Smooth muscle cell (in vitro differentiated cells): Measurements from ENCODE around the gene ANXA2. TPM values are rescaled to one million over a fixed set of nuclear protein-coding genes. Genes with fewer than 3 reads are reported as not detected.
A peak's percentile ranks its signal among the peaks of the same experiment; 100 is the strongest.

Source experiments
- DNase-seq: peaks from one replicate; lab custom pipeline; 2025; ENCODE audit not compliant: unreplicated experiment; lab: John Stamatoyannopoulos, UW
- H2AFZ ChIP-seq: fragments of 200-600 bp; sonication (generic); 2 replicates; pipeline ENCODE4 v1.6.0; 2016; ENCODE audit warnings: antibody characterized with exemption, low read depth, mild to moderate bottlenecking
- H3F3A ChIP-seq: fragments of 200-600 bp; sonication (generic); 2 replicates; pipeline ENCODE4 v1.6.0; 2017; ENCODE audit warnings: antibody characterized with exemption, low read depth
- H3K27ac ChIP-seq: fragments of 200-600 bp; sonication (generic); 2 replicates; pipeline ENCODE4 v1.5.1; 2016; ENCODE audit warnings: low read depth, mild to moderate bottlenecking
- H3K27me3 ChIP-seq: fragments of 200-600 bp; sonication (generic); 2 replicates; pipeline ENCODE4 v1.6.1; 2016; ENCODE audit warnings: low read depth, mild to moderate bottlenecking
- H3K36me3 ChIP-seq: fragments of 200-600 bp; sonication (generic); 2 replicates; pipeline ENCODE4 v1.5.1; 2016; ENCODE audit warnings: low read depth
- H3K4me1 ChIP-seq: fragments of 200-600 bp; sonication (generic); 2 replicates; pipeline ENCODE4 v1.5.1; 2016; ENCODE audit warnings: low read depth
- H3K4me2 ChIP-seq: fragments of 200-600 bp; sonication (generic); 2 replicates; pipeline ENCODE4 v1.6.0; 2016; ENCODE audit warnings: mild to moderate bottlenecking
- H3K4me3 ChIP-seq: fragments of 200-600 bp; sonication (generic); 2 replicates; pipeline ENCODE4 v1.5.1; 2016; ENCODE audit warnings: mild to moderate bottlenecking
- H3K79me2 ChIP-seq: fragments of 200-600 bp; sonication (generic); 2 replicates; pipeline ENCODE4 v1.6.0; 2016; ENCODE audit warnings: low read depth, mild to moderate bottlenecking
- H3K9ac ChIP-seq: fragments of 200-600 bp; sonication (generic); 2 replicates; pipeline ENCODE4 v1.6.0; 2016; ENCODE audit warnings: low read depth
- H3K9me3 ChIP-seq: fragments of 200-600 bp; sonication (generic); replicated peaks from 2 replicates; pipeline ENCODE4 v1.5.1; 2016; ENCODE audit warnings: low read depth
- H4K20me1 ChIP-seq: fragments of 200-600 bp; sonication (generic); 2 replicates; pipeline ENCODE4 v1.6.0; 2016; ENCODE audit warnings: low read depth
- CTCF ChIP-seq: fragments of 200-600 bp; sonication (generic); IDR thresholded peaks from 2 replicates; pipeline ENCODE4 v1.5.1; 2017; ENCODE audit warnings: borderline replicate concordance, mild to moderate bottlenecking, antibody characterized with exemption; ENCODE audit not compliant: insufficient read depth, poor library complexity, severe bottlenecking
- WGBS: methylation state at CpG from one replicate; pipeline ENCODE4 v1.1.7; 2016; ENCODE audit warnings: low lambda C conversion rate; 5-methylcytosine and 5-hydroxymethylcytosine counted together
- polyA plus RNA-seq: library from polyadenylated mRNA; unstranded; fragments of >200 nt; fragmentation: Nextera tagmentation; extraction: Ambion mirVana; gene quantifications from 2 replicates; pipeline ENCODE4 v1.2.1, GENCODE V29; 2016
- total RNA-seq: library from RNA; depleted of rRNA; stranded (reverse); fragments of >200 nt; gene quantifications from 2 replicates; pipeline ENCODE4 v1.2.3, GENCODE V29; 2014

The ANXA2 gene
- total and polyA plus RNA-seq, 2 experiments from 2014 or later, result 2,477 to 2,665 TPM

GRCh38 chr15:60399246-60399915, 1.6 kb upstream of the ANXA2 start:
- Histone ChIP-seq H3K4me3 (peak overlapping the region; percentile 98), H3K4me2 (peak overlapping the region; percentile 89)

GRCh38 chr15:60396958-60397771, 621 bp downstream of the ANXA2 start:
- Histone ChIP-seq H3K36me3 (no peaks in the 10 kb centered on the region), H3K27ac (peak overlapping the region; percentile 99), H3K4me2 (peak overlapping the region; percentile 89), H3F3A (peaks cover 61% of the 10 kb centered on the region), H3K9ac (peak overlapping the region; percentile 99), H4K20me1 (peaks cover 52% of the 10 kb centered on the region), H3K4me3 (peak overlapping the region; percentile 98), H3K79me2 (peaks cover 52% of the 10 kb centered on the region), H3K4me1 (peaks cover 53% of the 10 kb centered on the region), H3K27me3 (no peaks in the 10 kb centered on the region), H2AFZ (no peak overlapping the region), H3K9me3 (no peaks in the 10 kb centered on the region)
- WGBS, result 2% methylated on average over 24 of the region's 37 CpGs
- peak; percentile 45 for DNase-seq
- TF ChIP-seq CTCF, result no peak

More at GRCh38 chr15:60399246-60399915, 1.6 kb upstream of the ANXA2 start:
- peak overlapping the region; percentile 11 for H3K9ac ChIP-seq
- DNase-seq, result no peak
- peaks cover 40% of the 10 kb centered on the region for H3K4me1 ChIP-seq
- no peak for TF ChIP-seq CTCF
- peaks cover 29% of the 10 kb centered on the region for H4K20me1 ChIP-seq
- no peaks in the 10 kb centered on the region for H3K9me3 ChIP-seq
- no peaks in the 10 kb centered on the region for H3K36me3 ChIP-seq
- 20% methylated on average over 21 of the region's 21 CpGs for WGBS
- H3K79me2 ChIP-seq, result peaks cover 34% of the 10 kb centered on the region
- H3F3A ChIP-seq, result peaks cover 41% of the 10 kb centered on the region
- H3K27me3 ChIP-seq, result no peaks in the 10 kb centered on the region
- peak overlapping the region; percentile 13 for H2AFZ ChIP-seq
- peak overlapping the region; percentile 99 for H3K27ac ChIP-seq

- Histone ChIP-seq H3K27me3 (no peaks in the 10 kb centered on the region), H3F3A (peaks cover 63% of the 10 kb centered on the region), H3K4me3 (peak overlapping the region; percentile 98), H3K9me3 (no peaks in the 10 kb centered on the region), H3K4me2 (peak overlapping the region; percentile 89), H3K79me2 (peaks cover 58% of the 10 kb centered on the region), H3K27ac (peak overlapping the region; percentile 99), H3K9ac (peak overlapping the region; percentile 99), H3K36me3 (no peaks in the 10 kb centered on the region), H4K20me1 (peaks cover 58% of the 10 kb centered on the region), H3K4me1 (peaks cover 59% of the 10 kb centered on the region), H2AFZ (no peak overlapping the region)
- WGBS, result 10% methylated on average over 5 of the region's 5 CpGs
- TF ChIP-seq CTCF, result no peak
- no peak for DNase-seq
Observed at GRCh38 chr15:60396560-60396957, 1.2 kb downstream of the ANXA2 start.
